Endothelial cell of umbilical vein (primary cell): ENCODE data around the gene KRCC1. TPM values are rescaled to one million over a fixed set of nuclear protein-coding genes. Genes with fewer than 3 reads are reported as not detected.

Source experiments
- BruUV-seq: library from RNA; stranded (reverse); fragments of 400-500 nt; replicated peaks from 2 replicates; lab custom pipeline; 2021; lab: Mats Ljungman, UMichigan
- CTCF ChIA-PET: fragments of 300-600, 350-600 bp; sonication (Branson Sonifier 250); formaldehyde crosslinking; loops from one replicate; lab custom pipeline; 2021; ENCODE audit warnings: antibody characterized with exemption, inconsistent platforms; lab: Charles Lee
- POLR2A ChIA-PET: fragments of 300-600, 350-600 bp; sonication (Branson Sonifier 250); formaldehyde crosslinking; loops from one replicate; lab custom pipeline; 2021; ENCODE audit warnings: antibody characterized with exemption, inconsistent platforms; lab: Charles Lee
- DNase-seq: peaks from one replicate; pipeline ENCODE4 v3.0.0-alpha.2; 2011; ENCODE audit warnings: low read depth, low spot score
- FAIRE-seq: peaks from 2 replicates; lab custom pipeline; 2011; peaks lifted over from hg19 to GRCh38; lab: Jason Lieb, UNC
- H2AFZ ChIP-seq: 2 replicates; pipeline ENCODE4 v1.6.0; 2012; ENCODE audit warnings: low read depth, low read length, control low read depth, inconsistent platforms
- H3K27ac ChIP-seq: 2 replicates; pipeline ENCODE4 v1.5.1; 2011; ENCODE audit warnings: low read depth, mild to moderate bottlenecking, control low read depth, low read length, moderate library complexity; ENCODE audit not compliant: insufficient read depth
- H3K27me3 ChIP-seq, 2 experiments: 2 replicates each; pipeline versions ENCODE4 v1.6.0 to v1.6.1; 2011; ENCODE audit warnings: low read length in 2 of 2, mixed read lengths in 1 of 2; ENCODE audit not compliant: control insufficient read depth in 2 of 2, insufficient read depth in 2 of 2
- H3K36me3 ChIP-seq, 2 experiments: 2 replicates in 1 of 2; 3 replicates in 1 of 2; pipeline ENCODE4 v1.5.1; 2011; ENCODE audit warnings: low read length in 2 of 2, mild to moderate bottlenecking in 1 of 2, moderate library complexity in 1 of 2; ENCODE audit not compliant: control insufficient read depth in 2 of 2, insufficient read depth in 2 of 2; ENCODE audit errors: extremely low read depth in 1 of 2
- H3K4me1 ChIP-seq: 3 replicates; pipeline ENCODE4 v1.5.1; 2011; ENCODE audit warnings: mild to moderate bottlenecking, low read length; ENCODE audit not compliant: control insufficient read depth, insufficient read depth; ENCODE audit errors: extremely low read depth
- H3K4me2 ChIP-seq: 2 replicates; pipeline ENCODE4 v1.6.1; 2011; ENCODE audit warnings: low read length, control low read depth, mixed read lengths; ENCODE audit not compliant: insufficient read depth
- H3K4me3 ChIP-seq, 3 experiments: fragments of 200-600 bp in 1 of 3; sonication (generic), shearing (Covaris generic) in 1 of 3; replicated peaks in 1 of 3; 2 replicates each; pipeline ENCODE4 v1.5.1; 2011 to 2016; ENCODE audit warnings: control low read depth in 3 of 3, low read length in 3 of 3, mild to moderate bottlenecking in 2 of 3, inconsistent platforms in 1 of 3, low read depth in 1 of 3, moderate library complexity in 1 of 3; ENCODE audit not compliant: insufficient read depth in 1 of 3
- H3K79me2 ChIP-seq: 2 replicates; pipeline ENCODE4 v1.6.0; 2012; ENCODE audit warnings: low read length, inconsistent platforms; ENCODE audit not compliant: control insufficient read depth, insufficient read depth
- H3K9ac ChIP-seq: replicated peaks from 2 replicates; pipeline ENCODE3; 2011; ENCODE audit warnings: low read length, control low read depth; ENCODE audit not compliant: insufficient read depth; ENCODE audit errors: extremely low read depth
- H3K9me1 ChIP-seq: replicated peaks from 3 replicates; pipeline ENCODE4 v1.6.0; 2011; ENCODE audit warnings: mild to moderate bottlenecking, low read length; ENCODE audit not compliant: control insufficient read depth, insufficient read depth; ENCODE audit errors: extremely low read depth
- H3K9me3 ChIP-seq: replicated peaks from 2 replicates; pipeline ENCODE4 v1.5.1; 2012; ENCODE audit warnings: low read length, inconsistent platforms; ENCODE audit not compliant: control insufficient read depth, insufficient read depth
- H4K20me1 ChIP-seq: replicated peaks from 2 replicates; pipeline ENCODE3; 2011; ENCODE audit warnings: mild to moderate bottlenecking, low read length; ENCODE audit not compliant: control insufficient read depth, insufficient read depth; ENCODE audit errors: extremely low read depth
- CTCF ChIP-seq, 2 donors: IDR thresholded peaks; 1 replicate in 1 of 2; 2 replicates in 1 of 2; pipeline ENCODE4 v1.5.1; 2011; ENCODE audit warnings: low read length in 2 of 2, mild to moderate bottlenecking in 2 of 2, moderate library complexity in 2 of 2, control low read depth in 1 of 2, inconsistent platforms in 1 of 2, low read depth in 1 of 2; ENCODE audit not compliant: insufficient read depth in 1 of 2; ENCODE audit errors: extremely low read depth in 1 of 2
- EZH2 ChIP-seq: IDR thresholded peaks from 2 replicates; pipeline ENCODE4 v1.6.1; 2012; ENCODE audit warnings: borderline replicate concordance, low read depth, mild to moderate bottlenecking, moderate library complexity, low read length, inconsistent platforms; ENCODE audit not compliant: severe bottlenecking
- FOS ChIP-seq: IDR thresholded peaks from 2 replicates; pipeline ENCODE4 v1.6.1; 2011; ENCODE audit warnings: mild to moderate bottlenecking, low read length, moderate library complexity, borderline replicate concordance; ENCODE audit not compliant: insufficient read depth
- GATA2 ChIP-seq: IDR thresholded peaks from 2 replicates; pipeline ENCODE4 v1.7.0; 2011; ENCODE audit warnings: low read depth, mild to moderate bottlenecking, moderate library complexity, mixed read lengths, low read length; ENCODE audit not compliant: insufficient read length, insufficient read depth
- JUN ChIP-seq: IDR thresholded peaks from 2 replicates; pipeline ENCODE4 v1.6.1; 2011; ENCODE audit warnings: borderline replicate concordance, low read depth; ENCODE audit not compliant: insufficient read length, insufficient read depth
- MAX ChIP-seq: IDR thresholded peaks from 2 replicates; pipeline ENCODE4 v1.6.1; 2011; ENCODE audit not compliant: insufficient read depth, insufficient read length
- MYC ChIP-seq: IDR thresholded peaks from one replicate; pipeline ENCODE4 v1.6.1; 2011; ENCODE audit warnings: mild to moderate bottlenecking, low read depth, low read length
- POLR2A ChIP-seq: IDR thresholded peaks from 2 replicates; pipeline ENCODE4 v1.6.1; 2012; ENCODE audit warnings: low read depth, mild to moderate bottlenecking, control low read depth, low read length
- POLR2AphosphoS5 ChIP-seq: IDR thresholded peaks from 2 replicates; pipeline ENCODE4 v1.6.1; 2012; ENCODE audit warnings: low read depth, mild to moderate bottlenecking, control low read depth, low read length, moderate library complexity; ENCODE audit not compliant: insufficient read depth
- dilution Hi-C: fragments of 300-500 bp; cut with MboI; formaldehyde crosslinking; loops from one replicate; pipeline ENCODE4 v1.15.0; 2019; ENCODE audit warnings: low sequenced_read_pairs; ENCODE audit not compliant: extremely low pct_ligation_motif_present
- intact Hi-C: fragments of 100-400 bp; cut with micrococcal nuclease; formaldehyde crosslinking; loops from one replicate; pipeline ENCODE4 v1.10.0; 2022
- polyA plus RNA-seq, 4 experiments: library from polyadenylated mRNA; depleted of rRNA in 3 of 4; stranded (reverse) in 3 of 4; unstranded in 1 of 4; fragments of >200 nt; gene quantifications; 2 replicates each; pipeline versions ENCODE4 v1.2.1 to v1.2.3, GENCODE V29; 2011 to 2012; ENCODE audit warnings: missing spikeins in 1 of 4
- total RNA-seq: library from RNA; stranded (reverse); gene quantifications from 2 replicates; pipeline ENCODE4 v1.2.3, GENCODE V29; 2021

Gene KRCC1
- total and polyA plus RNA-seq, 2 donors (not counting 3 experiments of a cell fraction or from before 2014, with no cell fraction given) = 7.4 to 15.0 TPM

GRCh38 chr2:88074854-88075292 lies 19.3 kb upstream of the KRCC1 start:
- dilution Hi-C loops = no loop called here
- intact Hi-C loops = no loop called here
- Histone ChIP-seq H3K4me3 (no peak overlapping the region), H3K27me3 (peaks cover 0 to 2% of the 10 kb centered on the region in 2 experiments), H3K9me3 (no peaks in the 10 kb centered on the region), H3K4me2 (no peak overlapping the region), H2AFZ (no peak overlapping the region), H4K20me1 (no peaks in the 10 kb centered on the region), H3K36me3 (no peaks in the 10 kb centered on the region), H3K27ac (no peak overlapping the region), H3K9ac (no peak overlapping the region), H3K79me2 (no peaks in the 10 kb centered on the region), H3K9me1 (no peaks in the 10 kb centered on the region), H3K4me1 (no peaks in the 10 kb centered on the region)
- FAIRE-seq (no peak), DNase-seq (no peak)
- POLR2A ChIA-PET = no interaction called here
- CTCF ChIA-PET = interaction anchor here (0.9 to 3.4 kb wide), 2 partner anchors 15 to 28 kb away, joined by 3 to 19 read pairs; no protein-coding TSS in a partner anchor
- no peak for TF ChIP-seq POLR2AphosphoS5
- peak; percentile 23 for TF ChIP-seq GATA2
- no peak for TF ChIP-seq MAX
- no peak for TF ChIP-seq EZH2
- TF ChIP-seq FOS = no peak
- BruUV-seq = no TSS peak

- dilution Hi-C loops (no loop called here), intact Hi-C loops (no loop called here)
- no peak overlapping the region for H3K4me2 ChIP-seq
- DNase-seq (no peak), FAIRE-seq (no peak)
- no peak for TF ChIP-seq POLR2A
- no peak for TF ChIP-seq GATA2
- TF ChIP-seq MAX = no peak
- TF ChIP-seq EZH2 = no peak
- no peak for TF ChIP-seq FOS
- TF ChIP-seq POLR2AphosphoS5 = no peak
- no peak for TF ChIP-seq CTCF (IDR thresholded peaks at IDR 0.05; ENCODE audit: extremely low read depth in 1 of 2, insufficient read depth in 1 of 2, low read depth in 1 of 2, low read length in 2 of 2)
- TF ChIP-seq JUN = no peak
- no peak for TF ChIP-seq MYC
- H3K36me3 ChIP-seq = no peaks in the 10 kb centered on the region
- no peaks in the 10 kb centered on the region for H3K9me3 ChIP-seq
- H4K20me1 ChIP-seq = no peaks in the 10 kb centered on the region
- peaks cover 0 to 4% of the 10 kb centered on the region in 2 experiments for H3K27me3 ChIP-seq
- no peaks in the 10 kb centered on the region for H3K9me1 ChIP-seq
- no TSS peak for BruUV-seq
- H3K79me2 ChIP-seq = no peaks in the 10 kb centered on the region
- no peaks in the 10 kb centered on the region for H3K4me1 ChIP-seq
- no peak overlapping the region for H3K4me3 ChIP-seq
- POLR2A ChIA-PET = no interaction called here
- no peak overlapping the region for H2AFZ ChIP-seq
- no peak overlapping the region for H3K27ac ChIP-seq
- H3K9ac ChIP-seq = no peak overlapping the region
- CTCF ChIA-PET = interaction anchor here (3.4 kb wide), 1 partner anchor 14 kb away, joined by 19 read pairs; no protein-coding TSS in a partner anchor
These were observed 18.6 kb upstream of the KRCC1 start for GRCh38 chr2:88074150-88074549.
